AG04450 (cell line): ENCODE measurements around the gene CNFN. TPM values are rescaled to one million over a fixed set of nuclear protein-coding genes. Genes with fewer than 3 reads are reported as not detected.
A peak's percentile ranks its signal among the peaks of the same experiment; 100 is the strongest.

ENCODE experiments used
- CTCF ChIA-PET: fragments of 300-600, 350-600 bp; formaldehyde crosslinking; extraction: SDS; loops from one replicate; lab custom pipeline; 2022; ENCODE audit warnings: antibody characterized with exemption, inconsistent platforms; lab: Charles Lee
- POLR2A ChIA-PET: fragments of 350-600 bp; formaldehyde crosslinking; extraction: SDS; loops from one replicate; lab custom pipeline; 2021; ENCODE audit warnings: antibody characterized with exemption, inconsistent platforms; lab: Yijun Ruan, JAX
- DNase-seq: peaks from one replicate; pipeline ENCODE4 v3.0.0-alpha.2; 2011; ENCODE audit warnings: low read depth, low spot score
- H3K27ac ChIP-seq: one replicate; pipeline ENCODE4 v1.5.1; 2012; ENCODE audit warnings: low read depth, low read length, control low read depth
- H3K27me3 ChIP-seq: one replicate; pipeline ENCODE4 v1.6.0; 2012; ENCODE audit warnings: low read length; ENCODE audit not compliant: control insufficient read depth, insufficient read depth
- H3K4me3 ChIP-seq: 2 replicates; pipeline ENCODE4 v1.5.1; 2011; ENCODE audit warnings: mild to moderate bottlenecking, low read depth, low read length, control low read depth
- H3K9me3 ChIP-seq: 2 replicates; pipeline ENCODE4 v1.5.1; 2012; ENCODE audit warnings: low read length; ENCODE audit not compliant: control insufficient read depth, insufficient read depth
- CTCF ChIP-seq: IDR thresholded peaks from 2 replicates; pipeline ENCODE4 v1.5.1; 2011; ENCODE audit warnings: low read depth, low read length, control low read depth, inconsistent platforms
- polyA minus RNA-seq: library from RNA; depleted of rRNA, polyadenylated mRNA; stranded (reverse); fragments of >200 nt; gene quantifications from 2 replicates; pipeline ENCODE4 v1.2.3, GENCODE V29; 2011; rRNA and poly(A)+ RNA removed
- polyA plus RNA-seq: library from polyadenylated mRNA; depleted of rRNA; stranded (reverse); fragments of >200 nt; gene quantifications from 2 replicates; pipeline ENCODE4 v1.2.3, GENCODE V29; 2011; rRNA removed

Gene CNFN
- 0.20 TPM in 1 of 2 replicates, not detected in the other for polyA plus RNA-seq
- polyA minus RNA-seq, result not detected in 2 replicates

- H3K9me3 ChIP-seq, result no peaks in the 10 kb centered on the region; the same call in 1 of the 2 replicates
- peaks cover 29% of the 10 kb centered on the region for H3K27me3 ChIP-seq
- POLR2A ChIA-PET, result interaction anchor here (0.6 kb wide), 1 partner anchor 170 kb away, joined by 3 read pairs; the partner anchor contains the start of gene ZNF526
- no peak within 1 kb of the TSS for H3K27ac ChIP-seq
- TF ChIP-seq CTCF, result no peak
- H3K4me3 ChIP-seq, result no peak within 1 kb of the TSS
- CTCF ChIA-PET, result no interaction called here
- DNase-seq, result no peak
Observed at GRCh38 chr19:42389899-42390298, at the start of gene CNFN. CNFN (minus strand) TSS chr19:42390297; CDS start chr19:42389037, 1,260 bp downstream.

- no peak for TF ChIP-seq CTCF
- ChIA-PET CTCF (interaction anchor here (1.5 kb wide), 1 partner anchor 15 kb away, joined by 4 read pairs; no protein-coding TSS in a partner anchor), POLR2A (no interaction called here)
- H3K9me3 ChIP-seq, result no peaks in the 10 kb centered on the region
- H3K27me3 ChIP-seq, result peaks cover 9% of the 10 kb centered on the region
- DNase-seq, result no peak
- no peak overlapping the region for H3K4me3 ChIP-seq
- no peak overlapping the region for H3K27ac ChIP-seq
Observed at GRCh38 chr19:42436006-42436405, 45.9 kb upstream of the CNFN start.

GRCh38 chr19:42435316-42435715 is 45.2 kb upstream of the CNFN start:
- POLR2A ChIA-PET, result no interaction called here
- Histone ChIP-seq H3K4me3 (no peak overlapping the region), H3K27ac (no peak overlapping the region), H3K27me3 (peaks cover 3% of the 10 kb centered on the region), H3K9me3 (no peaks in the 10 kb centered on the region)
- no peak for DNase-seq
- CTCF ChIA-PET, result interaction anchor here (0.7 to 0.8 kb wide), 2 partner anchors 11 to 38 kb away, joined by 3 to 4 read pairs; no protein-coding TSS in a partner anchor
- no peak for TF ChIP-seq CTCF

GRCh38 chr19:42433503-42434260 is 43.6 kb upstream of the CNFN start:
- POLR2A ChIA-PET, result no interaction called here
- peak; percentile 59 for TF ChIP-seq CTCF
- H3K27ac ChIP-seq, result no peak overlapping the region
- DNase-seq, result no peak
- no peaks in the 10 kb centered on the region for H3K27me3 ChIP-seq
- no peaks in the 10 kb centered on the region for H3K9me3 ChIP-seq
- CTCF ChIA-PET, result interaction anchor here (0.9 to 1.8 kb wide), 3 partner anchors 16 to 187 kb away, joined by 3 to 5 read pairs (median 4); no protein-coding TSS in a partner anchor
- H3K4me3 ChIP-seq, result no peak overlapping the region

- no peaks in the 10 kb centered on the region for H3K9me3 ChIP-seq
- H3K27me3 ChIP-seq, result no peaks in the 10 kb centered on the region
- DNase-seq, result no peak
- no peak for TF ChIP-seq CTCF
- H3K4me3 ChIP-seq, result no peak overlapping the region
- CTCF ChIA-PET, result interaction anchor here (2.1 kb wide), 1 partner anchor 9 kb away, joined by 10 read pairs; no protein-coding TSS in a partner anchor
- POLR2A ChIA-PET, result no interaction called here
- H3K27ac ChIP-seq, result no peak overlapping the region
Observed at GRCh38 chr19:42431486-42431885, 41.4 kb upstream of the CNFN start.
